ENCODE results near the gene KCNQ5. TPM values are rescaled to one million over a fixed set of nuclear protein-coding genes. Genes with fewer than 3 reads are reported as not detected.
"Not testable (repeated sequence)": the region's sequence is repeated elsewhere in the genome, so short reads cannot be mapped to it uniquely, and the experiment has no call there.

Gene KCNQ5
- total RNA-seq (1 to 10 TPM; 4.4 to 8.1 TPM), polyA plus RNA-seq (under 1 TPM; 0.15 to 0.38 TPM)
- long read RNA-seq, donor 1, partial matches to known transcripts = 0 of 12 reads
- long read RNA-seq, donor 1, other reads (novel, unspliced or antisense) = 12 of 12 reads
- long read RNA-seq, donor 2, partial matches to known transcripts = 2 of 17 reads
- long read RNA-seq, donor 2, other reads (novel, unspliced or antisense) = 15 of 17 reads

DNA sequence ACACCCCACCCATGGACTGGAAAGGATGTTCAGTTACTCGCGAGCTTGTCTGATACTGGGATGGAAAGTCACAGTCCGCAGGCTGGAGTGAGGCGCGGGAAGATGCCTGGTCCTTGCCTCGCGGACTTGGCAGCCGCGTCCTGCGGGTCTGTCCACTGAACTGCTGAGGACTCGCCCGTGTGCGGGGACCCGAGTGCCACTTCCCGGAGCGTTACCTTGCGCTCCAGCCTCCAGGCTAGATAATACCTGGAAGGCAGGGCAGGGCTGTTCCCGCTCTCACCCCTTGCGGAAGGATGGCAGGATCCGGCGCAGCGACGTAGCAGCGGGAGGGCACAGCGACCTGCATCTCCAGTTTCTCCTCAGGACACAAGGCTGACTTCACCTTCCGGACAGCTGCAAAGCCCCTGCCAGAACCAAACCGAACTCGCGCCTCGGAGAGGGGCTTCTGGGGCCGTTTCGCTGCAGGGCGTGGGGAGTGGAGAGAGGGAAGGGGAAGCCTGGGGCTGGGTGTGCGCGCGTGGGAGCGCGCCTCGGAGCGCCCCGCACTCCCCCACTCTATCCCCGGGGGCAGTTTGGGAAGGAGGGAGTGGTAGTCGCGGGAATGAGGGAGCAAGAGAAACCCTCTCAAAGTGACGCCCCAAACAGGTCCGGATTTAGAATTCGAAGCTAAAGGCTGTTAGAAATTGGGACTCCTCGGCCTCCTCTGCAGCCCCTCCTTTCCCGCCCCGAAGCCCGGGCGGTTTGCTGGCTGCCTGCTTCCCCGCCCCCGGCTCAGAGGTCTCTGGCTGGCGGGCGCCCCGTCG lies at the start of gene KCNQ5:
TSS of gene KCNQ5 (plus strand) at position 774 of the 803 bp plus-strand sequence.
- Histone ChIP-seq H3K27me3 (ENCODE audit: control insufficient read depth in 1 of 2, insufficient read depth in 2 of 2, low read length in 1 of 2) (no peaks in the 10 kb centered on the region), H3K27ac (ENCODE audit: low read depth in 1 of 2, low read length in 2 of 2) (peak within 1 kb of the TSS; percentile 15 to 49), H3K36me3 (ENCODE audit: control insufficient read depth in 1 of 2, insufficient read depth in 2 of 2, low read length in 1 of 2) (no peaks in the 10 kb centered on the region), H3K4me1 (ENCODE audit: control insufficient read depth in 1 of 2, insufficient read depth in 2 of 2, low read length in 2 of 2) (no peaks in the 10 kb centered on the region), H3K9me3 (ENCODE audit: control insufficient read depth, low read length) (no peaks in the 10 kb centered on the region), H3K4me3 (ENCODE audit: low read length in 2 of 2) (peak within 1 kb of the TSS; percentile 59 to 60)
- peak; percentile 55 for ATAC-seq (ENCODE audit: low FRiP score)
- DNase-seq = peak; percentile 46 to 74
- intact Hi-C loops (cut with DNase I) = loop anchor here (2.0 to 10.0 kb wide), 6 partner anchors 126 to 509 kb away; no protein-coding TSS in a partner anchor
- WGBS, 2 donors = 0 to 1% methylated on average over 47 to 58 of the region's 58 CpGs

DNA sequence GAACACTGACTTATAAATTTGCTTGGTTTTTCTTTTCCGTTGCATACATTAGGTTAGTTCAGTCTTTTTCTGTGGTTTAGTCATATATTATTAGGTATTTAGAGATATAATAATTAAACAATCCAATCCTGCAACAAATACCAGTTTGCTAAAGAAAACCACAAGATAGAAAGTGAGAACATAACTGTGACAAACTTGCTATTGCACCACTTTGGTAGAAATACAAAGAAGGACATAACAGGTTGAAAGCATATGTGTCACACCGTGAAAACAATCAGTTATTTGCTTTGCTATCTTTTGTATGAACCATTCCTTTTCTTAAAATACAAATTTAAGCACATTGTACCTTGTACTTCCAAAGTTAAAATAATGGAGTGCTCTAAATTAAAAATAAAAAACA lies 42.0 kb upstream of the KCNQ5 start:
- Histone ChIP-seq H3K36me3 (ENCODE audit: control insufficient read depth in 1 of 2, insufficient read depth in 2 of 2, low read length in 1 of 2) (no peaks in the 10 kb centered on the region), H3K9me3 (ENCODE audit: control insufficient read depth, low read length) (no peaks in the 10 kb centered on the region), H3K27me3 (ENCODE audit: control insufficient read depth in 1 of 2, insufficient read depth in 2 of 2, low read length in 1 of 2) (no peaks in the 10 kb centered on the region), H3K27ac (ENCODE audit: low read depth in 1 of 2, low read length in 2 of 2) (no peak overlapping the region), H3K4me1 (ENCODE audit: control insufficient read depth in 1 of 2, insufficient read depth in 2 of 2, low read length in 2 of 2) (no peaks in the 10 kb centered on the region), H3K4me3 (ENCODE audit: low read length in 2 of 2) (no peak overlapping the region)
- DNase-seq (no peak), ATAC-seq (ENCODE audit: low FRiP score) (no peak)
- intact Hi-C loops (cut with DNase I) = no loop called here
- 77 to 84% methylated on average over 2 of the region's 2 CpGs for WGBS, 2 donors

DNA sequence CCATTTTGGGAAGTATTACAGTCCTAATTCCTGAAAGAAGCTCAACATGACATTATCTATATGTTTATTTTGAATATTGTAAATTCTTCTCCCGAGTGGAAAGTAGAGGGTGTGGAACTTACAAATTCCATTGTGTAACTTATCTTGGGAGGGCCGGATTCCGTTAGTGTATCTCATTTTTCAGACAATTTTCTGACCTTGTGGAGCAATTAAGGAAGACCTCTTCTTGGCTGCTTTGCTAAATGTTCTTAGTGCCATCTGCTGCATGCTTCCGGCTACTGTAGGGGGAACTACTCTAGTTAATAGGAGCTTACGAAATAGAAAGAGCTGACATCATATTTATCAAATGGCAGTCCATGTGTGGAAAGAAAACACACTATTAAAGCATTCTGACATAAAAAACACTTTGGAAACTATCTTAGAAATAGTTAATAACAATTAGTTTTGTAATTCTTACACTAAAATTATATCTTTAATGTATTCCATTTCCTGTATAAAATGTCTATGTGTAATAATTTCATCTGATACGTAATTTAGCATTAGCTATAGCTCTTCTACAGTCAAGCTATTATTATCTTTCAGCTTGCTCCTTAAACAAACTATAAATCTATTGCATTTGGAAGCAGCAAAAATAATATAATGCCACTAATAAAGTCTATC lies 41.5 kb upstream of the KCNQ5 start:
- WGBS, 2 donors = 22 to 25% methylated on average over 6 of the region's 6 CpGs
- no peak for DNase-seq
- Histone ChIP-seq H3K9me3 (ENCODE audit: control insufficient read depth, low read length) (no peaks in the 10 kb centered on the region), H3K36me3 (ENCODE audit: control insufficient read depth in 1 of 2, insufficient read depth in 2 of 2, low read length in 1 of 2) (no peaks in the 10 kb centered on the region), H3K27ac (ENCODE audit: low read depth in 1 of 2, low read length in 2 of 2) (no peak overlapping the region), H3K4me3 (ENCODE audit: low read length in 2 of 2) (no peak overlapping the region), H3K27me3 (ENCODE audit: control insufficient read depth in 1 of 2, insufficient read depth in 2 of 2, low read length in 1 of 2) (no peaks in the 10 kb centered on the region), H3K4me1 (ENCODE audit: control insufficient read depth in 1 of 2, insufficient read depth in 2 of 2, low read length in 2 of 2) (no peaks in the 10 kb centered on the region)
- no peak for ATAC-seq (ENCODE audit: low FRiP score)
- intact Hi-C loops (cut with DNase I) = no loop called here

DNA sequence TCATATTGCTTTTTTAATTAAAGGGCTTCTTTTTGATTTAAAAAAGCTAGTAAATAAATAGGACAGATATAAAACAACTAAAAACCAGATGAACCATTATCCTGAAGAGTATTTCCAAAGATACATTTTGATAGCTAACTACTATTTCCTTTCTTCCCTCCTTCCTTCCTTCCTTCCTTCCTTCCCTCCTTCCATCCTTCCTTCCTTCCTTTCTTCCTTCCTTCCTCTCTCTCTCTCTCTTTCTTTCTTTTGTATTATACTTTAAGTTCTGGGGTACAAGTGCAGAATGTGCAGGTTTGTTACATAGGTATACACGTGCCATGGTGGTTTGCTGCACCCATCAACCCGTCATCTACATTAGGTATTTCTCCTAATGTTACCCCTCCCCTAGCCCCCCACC lies 40.9 kb upstream of the KCNQ5 start:
- ATAC-seq (ENCODE audit: low FRiP score); intact Hi-C loops (cut with DNase I): not testable (repeated sequence)
- 73 to 88% methylated on average over 2 of the region's 2 CpGs for WGBS, 2 donors

DNA sequence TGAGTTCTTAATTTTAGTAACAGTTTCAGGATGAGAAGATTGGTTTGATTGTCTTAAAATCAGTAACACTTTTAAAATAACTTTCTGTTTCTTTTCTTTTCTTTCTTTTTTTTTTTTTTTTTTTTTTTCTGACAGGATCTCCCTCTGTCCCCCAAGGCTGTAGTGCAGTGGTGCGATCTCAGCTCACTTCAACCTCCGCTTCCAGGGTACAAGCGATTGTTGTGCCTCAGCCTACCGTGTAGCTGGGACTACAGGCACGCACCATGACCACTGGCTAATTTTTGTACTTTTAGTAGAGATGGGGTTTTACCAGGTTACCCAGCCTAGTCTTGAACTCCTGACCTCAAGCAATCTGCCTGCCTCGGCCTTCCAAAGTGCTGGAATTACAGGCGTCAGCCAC lies 33.7 kb upstream of the KCNQ5 start:
- H3K27ac ChIP-seq (ENCODE audit: low read depth in 1 of 2, low read length in 2 of 2) = no peak overlapping the region
- H3K4me3 ChIP-seq (ENCODE audit: low read length in 2 of 2) = no peak overlapping the region
- H3K4me1 ChIP-seq (ENCODE audit: control insufficient read depth in 1 of 2, insufficient read depth in 2 of 2, low read length in 2 of 2) = no peaks in the 10 kb centered on the region
- no peak for ATAC-seq (ENCODE audit: low FRiP score)
- no peaks in the 10 kb centered on the region for H3K9me3 ChIP-seq (ENCODE audit: control insufficient read depth, low read length)
- H3K36me3 ChIP-seq (ENCODE audit: control insufficient read depth in 1 of 2, insufficient read depth in 2 of 2, low read length in 1 of 2) = no peaks in the 10 kb centered on the region
- intact Hi-C loops (cut with DNase I) = no loop called here
- DNase-seq = no peak
- H3K27me3 ChIP-seq (ENCODE audit: control insufficient read depth in 1 of 2, insufficient read depth in 2 of 2, low read length in 1 of 2) = no peaks in the 10 kb centered on the region
- 94 to 95% methylated on average over 7 of the region's 7 CpGs for WGBS, 2 donors

More for the DNA sequence above, 40.9 kb upstream of the KCNQ5 start:
- not testable (repeated sequence) for H3K27me3 ChIP-seq (ENCODE audit: control insufficient read depth in 1 of 2, insufficient read depth in 2 of 2, low read length in 1 of 2); H3K4me3 ChIP-seq (ENCODE audit: low read length in 2 of 2); H3K36me3 ChIP-seq (ENCODE audit: control insufficient read depth in 1 of 2, insufficient read depth in 2 of 2, low read length in 1 of 2); H3K9me3 ChIP-seq (ENCODE audit: control insufficient read depth, low read length); H3K27ac ChIP-seq (ENCODE audit: low read depth in 1 of 2, low read length in 2 of 2); H3K4me1 ChIP-seq (ENCODE audit: control insufficient read depth in 1 of 2, insufficient read depth in 2 of 2, low read length in 2 of 2); DNase-seq

DNA sequence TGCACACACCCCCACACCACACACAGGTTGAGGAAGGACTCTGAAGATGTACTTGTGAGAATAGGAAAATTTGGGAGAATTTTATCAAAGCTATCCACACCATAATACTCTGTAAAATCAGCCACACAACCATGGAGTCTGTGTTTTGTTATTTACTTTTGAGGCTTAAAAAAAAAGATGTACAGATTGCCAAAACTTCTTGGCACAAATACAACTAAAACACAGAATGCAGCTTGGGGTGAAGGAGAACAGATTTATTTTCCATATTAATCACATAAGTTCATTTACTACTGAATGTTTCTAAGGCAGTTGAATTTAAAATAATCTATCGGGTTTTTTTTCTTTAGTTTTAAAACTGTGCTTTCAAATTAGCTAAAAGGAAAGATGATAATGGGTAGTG lies 32.8 kb upstream of the KCNQ5 start:
- Histone ChIP-seq H3K36me3 (ENCODE audit: control insufficient read depth in 1 of 2, insufficient read depth in 2 of 2, low read length in 1 of 2) (no peaks in the 10 kb centered on the region), H3K4me1 (ENCODE audit: control insufficient read depth in 1 of 2, insufficient read depth in 2 of 2, low read length in 2 of 2) (no peaks in the 10 kb centered on the region), H3K9me3 (ENCODE audit: control insufficient read depth, low read length) (no peaks in the 10 kb centered on the region), H3K4me3 (ENCODE audit: low read length in 2 of 2) (no peak overlapping the region), H3K27ac (ENCODE audit: low read depth in 1 of 2, low read length in 2 of 2) (no peak overlapping the region), H3K27me3 (ENCODE audit: control insufficient read depth in 1 of 2, insufficient read depth in 2 of 2, low read length in 1 of 2) (no peaks in the 10 kb centered on the region)
- DNase-seq (no peak), ATAC-seq (ENCODE audit: low FRiP score) (no peak)
- WGBS, 2 donors = 12 to 17% methylated on average over 1 of the region's 1 CpG
- intact Hi-C loops (cut with DNase I) = no loop called here

DNA sequence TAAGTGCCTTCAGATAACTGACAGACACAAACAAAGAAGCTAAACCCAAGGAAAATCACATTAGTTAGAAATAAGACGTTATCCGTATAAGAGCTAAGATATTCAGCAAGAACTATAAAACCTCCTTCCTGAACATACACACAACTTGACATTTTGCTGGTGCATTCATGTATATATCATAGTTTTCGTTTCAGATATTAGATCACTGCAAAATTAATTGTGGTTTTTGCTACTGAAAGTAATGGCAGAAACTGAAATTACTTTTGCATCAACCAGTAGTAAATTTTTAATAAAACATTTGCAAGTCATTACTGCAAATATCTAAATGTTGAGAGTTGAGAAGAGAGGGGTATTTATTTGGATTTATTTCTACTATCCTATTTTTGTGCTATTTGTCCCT lies 26.1 kb upstream of the KCNQ5 start:
- Histone ChIP-seq H3K4me1 (ENCODE audit: control insufficient read depth in 1 of 2, insufficient read depth in 2 of 2, low read length in 2 of 2) (no peaks in the 10 kb centered on the region), H3K4me3 (ENCODE audit: low read length in 2 of 2) (no peak overlapping the region), H3K36me3 (ENCODE audit: control insufficient read depth in 1 of 2, insufficient read depth in 2 of 2, low read length in 1 of 2) (no peaks in the 10 kb centered on the region), H3K27me3 (ENCODE audit: control insufficient read depth in 1 of 2, insufficient read depth in 2 of 2, low read length in 1 of 2) (no peaks in the 10 kb centered on the region), H3K27ac (ENCODE audit: low read depth in 1 of 2, low read length in 2 of 2) (no peak overlapping the region), H3K9me3 (ENCODE audit: control insufficient read depth, low read length) (no peaks in the 10 kb centered on the region)
- DNase-seq (no peak), ATAC-seq (ENCODE audit: low FRiP score) (no peak)
- intact Hi-C loops (cut with DNase I) = no loop called here
- WGBS, 2 donors = 78 to 85% methylated on average over 3 of the region's 3 CpGs

DNA sequence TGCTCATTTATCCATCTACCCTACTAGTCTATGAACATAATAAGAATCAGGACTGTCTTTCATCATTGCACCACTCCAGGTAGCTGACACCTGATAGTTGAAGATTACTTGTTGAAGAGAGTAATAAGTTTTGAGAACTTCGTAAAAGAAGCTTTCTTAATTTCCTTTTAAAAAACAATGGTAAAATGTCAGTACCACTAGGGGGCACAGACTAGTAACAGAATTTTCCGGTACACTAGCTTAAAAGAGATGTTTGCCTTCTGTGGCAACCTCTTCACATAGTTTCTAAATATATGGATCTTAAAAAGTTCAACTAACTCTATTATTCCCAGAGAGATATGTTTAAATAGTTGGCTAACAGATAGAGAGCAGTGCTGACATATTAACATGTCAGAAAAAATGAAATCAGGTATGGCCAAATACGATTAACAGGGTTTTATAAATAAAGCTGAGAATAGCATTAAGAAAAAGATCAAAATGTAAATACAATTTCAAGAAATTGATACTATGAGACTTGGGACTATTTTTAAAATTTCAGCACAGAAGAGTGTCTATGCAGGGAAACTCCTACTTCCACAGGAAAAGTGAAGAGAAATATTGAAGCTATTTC lies 5.4 kb upstream of the KCNQ5 start:
- Histone ChIP-seq H3K4me1 (ENCODE audit: control insufficient read depth in 1 of 2, insufficient read depth in 2 of 2, low read length in 2 of 2) (no peaks in the 10 kb centered on the region), H3K4me3 (ENCODE audit: low read length in 2 of 2) (no peak overlapping the region), H3K27me3 (ENCODE audit: control insufficient read depth in 1 of 2, insufficient read depth in 2 of 2, low read length in 1 of 2) (no peaks in the 10 kb centered on the region), H3K9me3 (ENCODE audit: control insufficient read depth, low read length) (no peaks in the 10 kb centered on the region), H3K27ac (ENCODE audit: low read depth in 1 of 2, low read length in 2 of 2) (no peak overlapping the region), H3K36me3 (ENCODE audit: control insufficient read depth in 1 of 2, insufficient read depth in 2 of 2, low read length in 1 of 2) (no peaks in the 10 kb centered on the region)
- DNase-seq (no peak), ATAC-seq (ENCODE audit: low FRiP score) (no peak)
- intact Hi-C loops (cut with DNase I) = loop anchor here in 1 of 2 donors (5.0 to 10.0 kb wide), 2 partner anchors 202 to 561 kb away; no protein-coding TSS in a partner anchor
- 22 to 24% methylated on average over 3 of the region's 3 CpGs for WGBS, 2 donors

Measured in aorta (tissue), 5 donors.